BLaER1 treated with 17β-estradiol and CSF1 and Interleukin-3, amounts not matched to agents 10 nM and 100 nM (cell line): ENCODE measurements around the gene DERL3.
A peak's percentile ranks its signal among the peaks of the same experiment; 100 is the strongest.
"Not testable (repeated sequence)": the region's sequence is repeated elsewhere in the genome, so short reads cannot be mapped to it uniquely, and the experiment has no call there.

Experiments used
- H3K27ac ChIP-seq, 11 experiments: shearing (Covaris generic); formaldehyde crosslinking; 2 replicates each; pipeline ENCODE4 v1.8.1; 2022
- H3K27me3 ChIP-seq, 11 experiments: shearing (Covaris generic); formaldehyde crosslinking; 2 replicates each; pipeline ENCODE4 v1.8.1; 2022
- H3K36me3 ChIP-seq, 11 experiments: shearing (Covaris generic); formaldehyde crosslinking; 2 replicates each; pipeline ENCODE4 v1.8.1; 2022
- H3K4me1 ChIP-seq, 10 experiments: shearing (Covaris generic); formaldehyde crosslinking; 2 replicates each; pipeline ENCODE4 v1.8.1; 2022
- H3K4me2 ChIP-seq, 11 experiments: shearing (Covaris generic); formaldehyde crosslinking; 2 replicates each; pipeline ENCODE4 v1.8.1; 2022
- H3K4me3 ChIP-seq, 10 experiments: shearing (Covaris generic); formaldehyde crosslinking; 2 replicates each; pipeline ENCODE4 v1.8.1; 2022
- H3K9ac ChIP-seq, 11 experiments: shearing (Covaris generic); formaldehyde crosslinking; 2 replicates each; pipeline ENCODE4 v1.8.1; 2022
- H3K9me3 ChIP-seq, 11 experiments: shearing (Covaris generic); formaldehyde crosslinking; replicated peaks in 1 of 11; 2 replicates each; pipeline ENCODE4 v1.8.1; 2022
- H4K20me1 ChIP-seq, 11 experiments: shearing (Covaris generic); formaldehyde crosslinking; 2 replicates each; pipeline ENCODE4 v1.8.1; 2022
- Cebpa-rat ChIP-seq, 11 experiments: shearing (Covaris generic); IDR thresholded peaks; 2 replicates each; pipeline ENCODE4 v1.8.1; 2022

DERL3 gene

DNA sequence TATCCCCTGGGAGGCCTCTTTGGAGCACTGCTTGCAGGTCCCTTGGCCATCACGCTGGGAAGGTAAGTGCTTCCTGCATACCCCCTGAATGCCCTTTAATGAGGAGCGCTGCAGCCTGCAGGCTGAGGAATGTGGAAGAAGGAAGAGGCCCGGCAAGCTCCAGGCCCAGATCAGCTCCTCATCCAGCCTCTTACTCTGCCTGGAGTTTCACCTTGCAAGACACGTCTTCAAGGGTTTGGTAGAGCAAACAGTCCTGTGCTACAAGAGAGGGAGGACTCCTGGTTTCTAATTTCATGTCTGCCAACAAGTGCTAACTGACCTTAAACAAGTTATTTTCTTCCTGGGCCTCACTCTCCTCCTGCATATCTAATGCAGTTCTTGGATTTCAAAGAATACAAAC, 29.8 kb upstream of the DERL3 start:
- TF ChIP-seq Cebpa-rat (IDR thresholded peaks at IDR 0.05): no peak
- H3K9me3 ChIP-seq: no peaks in the 10 kb centered on the region
- no peaks in the 10 kb centered on the region for H4K20me1 ChIP-seq
- no peak overlapping the region for H3K27ac ChIP-seq
- no peak overlapping the region for H3K4me3 ChIP-seq
- H3K27me3 ChIP-seq: no peaks in the 10 kb centered on the region
- peaks cover 0 to 2% (median 0%) of the 10 kb centered on the region in 10 experiments; a peak in 1 of 20 replicates for H3K4me1 ChIP-seq
- peaks cover 21 to 45% (median 31%) of the 10 kb centered on the region in 11 experiments; a peak in 20 of 22 replicates for H3K36me3 ChIP-seq
- H3K4me2 ChIP-seq: no peak overlapping the region
- H3K9ac ChIP-seq: no peak overlapping the region

GRCh38 chr22:23864499-23865154, 25.8 kb upstream of the DERL3 start:
- H3K4me2 ChIP-seq, H3K27me3 ChIP-seq, H3K27ac ChIP-seq, H3K4me3 ChIP-seq, H3K4me1 ChIP-seq, H4K20me1 ChIP-seq, H3K9ac ChIP-seq, H3K9me3 ChIP-seq: not testable (repeated sequence)
- H3K36me3 ChIP-seq: peaks cover 14 to 45% (median 24%) of the 10 kb centered on the region in 11 experiments; a peak in 20 of 22 replicates

DNA sequence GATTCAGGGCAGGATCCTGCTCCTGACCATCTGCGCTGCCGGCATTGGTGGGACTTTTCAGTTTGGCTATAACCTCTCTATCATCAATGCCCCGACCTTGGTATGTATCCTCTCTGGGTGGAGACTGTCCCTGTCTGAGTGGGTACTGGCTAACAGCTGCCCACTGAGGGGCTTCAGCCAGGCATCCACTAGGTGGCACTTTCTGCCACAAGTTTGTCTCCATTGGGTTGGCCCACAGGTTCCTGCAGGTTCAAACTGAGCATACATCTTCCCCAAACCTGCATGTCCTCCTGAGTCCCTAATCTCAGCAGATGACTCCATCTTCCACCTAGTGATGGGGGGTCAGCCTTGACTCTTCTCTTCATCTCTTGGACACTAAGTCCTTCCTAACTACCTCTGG, 23.3 kb upstream of the DERL3 start:
- peaks cover 13 to 25% (median 18%) of the 10 kb centered on the region in 10 experiments; a peak in 19 of 20 replicates for H3K4me1 ChIP-seq
- H3K4me2 ChIP-seq: no peak overlapping the region
- peaks cover 0 to 20% (median under 1%) of the 10 kb centered on the region in 11 experiments; a peak in 7 of 22 replicates for H3K36me3 ChIP-seq
- H3K27ac ChIP-seq: no peak overlapping the region
- TF ChIP-seq Cebpa-rat (IDR thresholded peaks at IDR 0.05): no peak
- H4K20me1 ChIP-seq: no peaks in the 10 kb centered on the region
- no peak overlapping the region for H3K4me3 ChIP-seq
- H3K9ac ChIP-seq: no peak overlapping the region
- H3K27me3 ChIP-seq: no peaks in the 10 kb centered on the region
- H3K9me3 ChIP-seq: no peaks in the 10 kb centered on the region

GRCh38 chr22:23860187-23860586, 21.4 kb upstream of the DERL3 start:
- H3K9ac ChIP-seq, H4K20me1 ChIP-seq, H3K9me3 ChIP-seq, H3K27ac ChIP-seq, H3K27me3 ChIP-seq, H3K4me3 ChIP-seq: not testable (repeated sequence)
- TF ChIP-seq Cebpa-rat (IDR thresholded peaks at IDR 0.05): peak in 5 of 11 experiments; percentile 14 to 60 (median 27); a peak in 5 of 22 replicates
- Histone ChIP-seq H3K4me2 (peak overlapping the region in 1 of 11 experiments; percentile 12; a peak in 4 of 22 replicates), H3K4me1 (peaks cover 21 to 34% (median 26%) of the 10 kb centered on the region in 10 experiments), H3K36me3 (peaks cover 0 to 12% (median 0%) of the 10 kb centered on the region in 11 experiments; a peak in 4 of 22 replicates)

- no peaks in the 10 kb centered on the region for H3K9me3 ChIP-seq
- no peak for TF ChIP-seq Cebpa-rat (IDR thresholded peaks at IDR 0.05)
- H3K4me3 ChIP-seq: no peak overlapping the region
- peak overlapping the region in 1 of 11 experiments; percentile 13; a peak in 2 of 22 replicates for H3K27ac ChIP-seq
- H3K27me3 ChIP-seq: no peaks in the 10 kb centered on the region
- peaks cover 0 to 12% (median 0%) of the 10 kb centered on the region in 11 experiments; a peak in 4 of 22 replicates for H3K36me3 ChIP-seq
- H3K9ac ChIP-seq: peak overlapping the region in 7 of 11 experiments; percentile 1 to 89 (median 76); a peak in 10 of 22 replicates
- H3K4me1 ChIP-seq: peaks cover 21 to 34% (median 26%) of the 10 kb centered on the region in 10 experiments
- no peaks in the 10 kb centered on the region for H4K20me1 ChIP-seq
- peak overlapping the region; percentile 95 to 100 (median 98) for H3K4me2 ChIP-seq
Observed at GRCh38 chr22:23859201-23859600, 20.4 kb upstream of the DERL3 start.

DNA sequence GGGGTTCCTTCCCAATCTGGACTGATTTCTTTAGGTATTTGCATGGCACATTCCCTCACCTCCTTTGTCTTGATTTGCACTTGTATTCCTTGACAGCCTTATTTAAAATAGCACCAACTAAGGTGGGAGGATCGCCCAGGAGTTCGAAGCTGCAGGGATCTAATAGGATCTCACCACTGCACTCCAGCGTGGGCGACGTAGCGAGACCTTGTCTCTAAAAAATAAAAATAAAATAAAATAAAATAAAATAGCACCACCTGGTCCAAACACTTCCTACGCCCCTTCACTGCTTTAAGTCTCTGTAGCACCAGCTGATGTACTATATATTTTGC, 19.6 kb upstream of the DERL3 start:
- Histone ChIP-seq H3K4me1 (peaks cover 22 to 34% (median 26%) of the 10 kb centered on the region in 10 experiments), H3K9me3 (no peaks in the 10 kb centered on the region), H3K27me3 (no peaks in the 10 kb centered on the region), H4K20me1 (no peaks in the 10 kb centered on the region), H3K36me3 (peaks cover 0 to 7% (median 0%) of the 10 kb centered on the region in 11 experiments; a peak in 4 of 22 replicates), H3K27ac (peak overlapping the region in 4 of 11 experiments; percentile 75 to 89 (median 84); a peak in 6 of 22 replicates), H3K4me2 (peak overlapping the region; percentile 95 to 100 (median 98)), H3K4me3 (peak overlapping the region; percentile 60 to 83 (median 70)), H3K9ac (peak overlapping the region; percentile 57 to 89 (median 84); a peak in 21 of 22 replicates)
- no peak for TF ChIP-seq Cebpa-rat (IDR thresholded peaks at IDR 0.05)

DNA sequence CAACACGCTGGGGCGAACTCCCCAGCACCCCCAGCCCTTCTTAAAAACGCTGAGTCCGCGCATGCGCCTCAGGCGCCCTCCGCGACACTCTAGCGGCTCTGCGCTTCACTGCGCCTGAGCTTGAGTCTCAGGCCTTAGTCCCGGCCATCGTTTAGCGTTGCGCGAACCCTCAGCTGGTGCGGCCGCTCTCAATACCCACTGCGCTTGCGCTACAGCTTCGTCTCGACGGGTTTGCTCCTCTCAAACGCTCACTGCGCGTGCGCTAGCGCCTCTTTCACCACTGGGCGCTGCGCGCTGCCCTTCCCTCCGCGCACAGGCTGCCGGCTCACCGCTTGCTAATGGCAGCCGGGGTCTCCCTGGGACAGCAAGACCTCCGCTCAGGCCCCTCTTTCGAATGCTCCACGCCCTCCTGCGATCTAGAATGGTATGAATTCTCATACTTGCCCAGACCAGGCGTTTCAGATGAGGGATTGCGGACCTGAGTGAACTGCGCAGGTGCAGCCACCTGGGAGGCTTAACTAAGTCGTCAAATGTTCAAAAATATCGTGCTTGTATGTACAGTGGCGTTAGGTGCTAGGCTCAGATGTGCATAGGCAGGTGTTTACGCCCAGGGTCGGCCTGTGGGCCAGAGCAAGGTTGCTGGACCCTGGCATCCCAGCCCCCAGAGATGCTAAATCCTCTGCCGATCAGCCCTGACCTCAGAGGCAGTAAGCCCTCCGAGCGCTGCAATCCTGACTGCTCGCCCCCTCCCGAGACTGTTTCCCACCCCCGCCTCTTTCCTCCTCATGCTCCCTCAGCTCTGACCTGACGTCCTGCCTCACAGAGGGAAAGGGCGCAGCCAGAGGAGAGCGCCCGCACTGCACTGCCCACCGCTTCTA, 19.0 kb upstream of the DERL3 start, which contains the start of gene SLC2A11:
Gene SLC2A11, plus strand, starts transcription at position 270 of the 878 bp plus-strand sequence. Its CDS starts 125 bp downstream, at position 395.
- H3K9me3 ChIP-seq: no peaks in the 10 kb centered on the region
- H3K36me3 ChIP-seq: peaks cover 0 to under 1% (median 0%) of the 10 kb centered on the region in 11 experiments; a peak in 3 of 22 replicates
- peaks cover 24 to 34% (median 27%) of the 10 kb centered on the region in 10 experiments for H3K4me1 ChIP-seq
- H3K9ac ChIP-seq: peak within 1 kb of the TSS; percentile 76 to 89 (median 84)
- peak within 1 kb of the TSS; percentile 53 to 89 (median 84); a peak in 21 of 22 replicates for H3K27ac ChIP-seq
- H3K4me2 ChIP-seq: peak within 1 kb of the TSS; percentile 95 to 100 (median 99)
- peak within 1 kb of the TSS; percentile 60 to 83 (median 70) for H3K4me3 ChIP-seq
- TF ChIP-seq Cebpa-rat (IDR thresholded peaks at IDR 0.05): no peak
- no peaks in the 10 kb centered on the region for H4K20me1 ChIP-seq
- H3K27me3 ChIP-seq: no peaks in the 10 kb centered on the region

- H3K4me3 ChIP-seq: peak overlapping the region; percentile 60 to 83 (median 70)
- no peaks in the 10 kb centered on the region for H3K36me3 ChIP-seq
- no peaks in the 10 kb centered on the region for H3K27me3 ChIP-seq
- no peak for TF ChIP-seq Cebpa-rat (IDR thresholded peaks at IDR 0.05)
- no peaks in the 10 kb centered on the region for H3K9me3 ChIP-seq
- H3K27ac ChIP-seq: peak overlapping the region; percentile 53 to 89 (median 84); a peak in 21 of 22 replicates
- peak overlapping the region; percentile 85 to 100 (median 97) for H3K4me2 ChIP-seq
- peak overlapping the region; percentile 75 to 89 (median 84) for H3K9ac ChIP-seq
- peaks cover 24 to 34% (median 27%) of the 10 kb centered on the region in 10 experiments for H3K4me1 ChIP-seq
- H4K20me1 ChIP-seq: no peaks in the 10 kb centered on the region
Observed at GRCh38 chr22:23856721-23857605, 18.2 kb upstream of the DERL3 start.
